Dedifferentiated amniotic fluid mesenchymal stem cell (primary cell): Measurements from ENCODE around the gene POM121C.
"Not testable (repeated sequence)": the region's sequence is repeated elsewhere in the genome, so short reads cannot be mapped to it uniquely, and the experiment has no call there.

Experiments
- DNase-seq: peaks from one replicate; pipeline ENCODE4 v3.0.0-alpha.2; 2016; ENCODE audit errors: extremely low spot score

Gene POM121C

DNA sequence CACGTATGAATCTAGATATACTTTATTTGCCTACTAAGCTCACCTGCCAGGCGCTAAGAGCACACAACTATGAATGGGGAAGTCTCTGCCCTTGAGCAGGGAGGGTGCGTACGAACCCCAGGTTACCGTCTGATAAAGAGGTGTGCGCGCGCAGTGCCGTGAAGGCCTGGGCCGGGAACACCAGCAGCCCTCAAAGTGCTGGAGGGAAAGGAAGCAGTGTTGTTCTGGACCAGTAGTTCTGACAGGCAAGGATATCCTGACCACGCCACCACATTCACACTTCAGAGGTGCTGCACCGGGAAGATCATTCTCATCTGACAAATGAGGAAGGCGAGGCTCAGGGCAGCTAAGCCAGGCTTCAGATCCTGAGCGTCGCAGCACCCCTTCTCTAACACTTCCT lies 62.6 kb downstream of the POM121C start:
- DNase-seq, result not testable (repeated sequence)

DNA sequence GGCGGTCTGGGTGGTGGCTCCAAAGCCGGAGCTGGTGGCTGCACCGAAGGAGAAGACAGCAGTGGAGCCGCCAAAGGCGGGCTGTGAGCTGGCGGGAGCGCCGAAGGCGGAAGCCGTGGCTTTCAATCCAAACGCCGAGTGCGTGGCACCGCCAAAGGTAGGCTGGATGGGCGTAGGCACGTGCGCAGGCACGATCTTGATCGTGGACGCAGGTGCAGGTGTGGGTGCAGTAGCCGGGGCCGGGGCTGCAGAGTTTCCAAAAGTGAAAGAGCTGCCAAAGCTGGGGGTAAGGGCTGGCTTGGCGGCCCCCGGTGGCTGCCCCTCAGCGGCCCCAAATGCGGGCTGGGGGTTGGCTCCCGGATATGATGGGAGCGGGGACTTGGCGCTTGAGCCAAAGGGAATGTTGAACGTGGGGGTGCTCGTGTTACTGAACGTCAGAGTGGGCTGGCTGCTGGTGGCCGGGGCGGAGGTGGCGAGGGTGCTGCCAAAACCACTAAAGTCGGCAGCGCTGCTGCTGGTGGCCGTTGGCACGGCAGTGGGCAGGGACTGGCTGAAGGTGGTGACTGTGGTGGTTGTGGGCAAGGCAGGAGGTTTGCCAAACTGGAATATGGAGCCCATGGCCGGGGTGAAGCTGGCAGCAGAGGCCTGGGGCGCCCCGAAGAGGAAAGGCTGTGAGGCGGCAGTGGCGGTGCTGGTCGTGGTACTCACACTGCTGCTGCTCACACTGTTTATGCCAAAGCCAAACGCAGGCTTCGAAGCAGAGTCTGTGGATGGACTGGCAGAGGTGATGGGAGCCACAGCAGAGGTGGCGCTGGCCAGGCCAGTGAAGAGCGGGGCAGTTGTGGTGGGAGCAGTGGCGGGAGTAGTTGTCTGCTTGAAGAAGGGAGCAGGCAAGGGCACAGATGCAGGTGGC lies 64.0 kb downstream of the POM121C start:
- not testable (repeated sequence) for DNase-seq

DNA sequence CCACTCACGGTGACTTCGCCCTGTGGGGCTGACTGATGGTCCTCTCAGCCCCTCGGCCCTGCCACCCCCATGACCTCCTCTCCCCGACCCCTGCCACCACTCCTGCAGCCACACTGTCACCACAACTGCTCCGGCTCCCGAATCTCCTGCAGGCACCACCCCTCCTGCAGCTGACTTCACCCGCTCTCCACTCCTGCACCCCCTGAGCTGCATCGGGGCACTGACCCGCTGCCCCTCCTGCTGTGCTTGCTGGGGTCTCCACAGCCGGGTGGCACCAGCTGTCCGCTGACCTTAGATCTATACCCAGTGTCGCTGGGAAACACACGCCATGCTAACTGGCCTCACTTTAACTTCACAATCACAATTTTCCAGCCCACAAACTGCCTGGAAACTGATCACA lies 65.9 kb downstream of the POM121C start:
- not testable (repeated sequence) for DNase-seq

DNA sequence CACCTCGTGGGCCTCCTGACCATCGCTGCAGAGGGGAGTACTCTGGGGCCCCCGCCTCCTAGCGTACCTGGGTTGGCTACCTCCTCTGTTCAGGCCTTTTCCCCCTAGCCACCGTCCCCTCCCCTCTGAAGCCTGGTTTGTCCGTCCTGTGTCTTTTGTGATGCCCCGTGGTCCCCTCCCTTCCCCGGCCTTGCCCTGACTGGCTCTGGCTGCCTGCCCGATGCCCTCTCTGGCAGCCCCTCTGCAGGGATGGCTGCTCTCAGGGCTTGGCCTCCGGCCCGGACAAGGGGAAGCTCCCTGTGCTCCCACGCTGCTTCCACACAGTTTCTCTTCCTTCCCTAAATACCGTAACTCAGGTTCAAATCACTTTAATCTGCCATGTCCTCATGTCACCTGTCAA lies 66.4 kb downstream of the POM121C start:
- not testable (repeated sequence) for DNase-seq

DNA sequence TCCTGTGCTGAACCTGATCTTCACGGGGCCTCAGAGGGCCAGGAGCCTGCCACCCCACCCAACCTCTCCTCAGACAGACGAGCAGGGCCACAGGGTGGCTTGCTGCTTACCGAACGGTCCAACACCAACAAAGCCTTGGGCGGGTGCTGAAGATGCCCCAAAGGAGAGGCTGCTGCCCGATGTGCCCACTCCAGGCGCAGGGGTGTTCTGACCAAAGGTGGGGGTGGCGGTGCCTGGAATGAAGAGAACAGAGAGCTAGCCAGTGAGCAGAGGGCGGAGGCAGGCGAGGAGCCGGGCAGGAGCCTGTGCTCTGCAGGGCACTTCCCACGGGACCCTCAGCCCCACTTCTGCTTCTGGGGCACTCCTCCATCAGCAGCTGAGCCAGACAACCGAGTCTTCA lies 66.9 kb downstream of the POM121C start:
- not testable (repeated sequence) for DNase-seq

DNA sequence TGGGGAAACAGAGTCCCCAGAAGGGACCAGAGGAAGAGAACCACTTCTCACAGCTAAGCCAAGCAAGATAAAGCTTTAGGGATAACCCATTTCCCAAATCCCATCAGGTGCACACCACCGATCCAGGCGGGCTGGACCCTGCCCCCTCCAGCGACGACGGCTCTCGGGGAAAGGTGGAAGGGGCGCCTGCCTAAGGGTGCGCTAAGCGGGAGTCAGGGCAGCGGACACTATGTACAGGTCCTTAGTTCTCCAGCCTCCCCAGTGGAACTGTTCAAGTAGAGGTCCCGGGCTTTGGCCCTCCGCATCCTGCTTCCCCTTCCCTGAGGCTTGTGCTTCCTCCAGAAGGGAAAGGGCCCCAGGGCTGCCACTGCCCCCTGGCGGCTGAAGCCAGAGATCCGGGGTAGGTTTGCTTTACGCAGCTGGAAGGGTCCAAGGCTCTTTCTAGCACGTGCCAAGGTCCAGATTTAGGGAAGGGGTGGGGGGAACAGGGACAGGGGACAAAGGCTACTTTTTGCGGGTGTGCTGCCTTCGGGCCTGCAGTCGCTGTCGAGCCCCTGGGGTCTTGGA lies 67.7 kb downstream of the POM121C start:
- DNase-seq, result not testable (repeated sequence)

DNA sequence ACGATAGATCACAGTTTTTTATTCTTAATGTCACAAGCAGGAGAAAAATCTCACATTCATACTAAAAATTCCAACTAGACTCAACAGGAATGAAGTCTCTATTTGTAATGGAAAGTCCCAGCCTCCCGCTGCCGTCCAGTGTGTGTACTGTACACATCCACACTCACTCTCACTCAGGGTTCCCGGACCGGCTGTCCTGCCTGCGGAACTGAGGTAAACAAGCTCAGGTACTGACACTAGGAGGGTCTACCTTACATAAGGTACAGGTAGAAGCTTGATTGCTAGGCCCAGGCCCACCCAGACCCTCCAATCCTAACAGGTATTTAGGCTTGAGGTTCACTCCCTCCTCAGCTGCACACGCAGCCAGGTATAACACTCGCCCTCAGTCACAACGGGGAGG lies 69.3 kb downstream of the POM121C start:
- DNase-seq, result not testable (repeated sequence)

DNA sequence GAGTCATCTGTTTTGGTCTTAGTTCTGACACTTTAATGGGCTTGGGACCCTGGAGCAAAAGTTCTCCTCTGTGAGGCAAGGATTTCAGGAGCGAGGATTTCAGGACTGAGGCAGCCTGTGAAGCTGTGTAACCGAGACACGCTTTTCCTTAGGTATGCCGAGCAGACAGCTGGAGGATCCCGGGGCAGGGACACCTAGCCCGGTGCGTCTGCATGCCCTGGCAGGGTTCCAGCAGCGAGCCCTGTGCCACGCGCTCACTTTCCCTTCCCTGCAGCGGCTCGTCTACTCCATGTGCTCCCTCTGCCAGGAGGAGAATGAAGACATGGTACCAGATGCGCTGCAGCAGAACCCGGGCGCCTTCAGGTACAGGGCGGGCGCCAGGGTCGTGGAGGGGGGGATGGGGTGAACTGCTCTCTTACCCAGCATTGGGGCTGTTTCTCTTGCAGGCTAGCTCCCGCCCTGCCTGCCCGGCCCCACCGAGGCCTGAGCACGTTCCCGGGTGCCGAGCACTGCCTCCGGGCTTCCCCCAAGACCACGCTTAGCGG lies 70.2 kb downstream of the POM121C start:
- not testable (repeated sequence) for DNase-seq

DNA sequence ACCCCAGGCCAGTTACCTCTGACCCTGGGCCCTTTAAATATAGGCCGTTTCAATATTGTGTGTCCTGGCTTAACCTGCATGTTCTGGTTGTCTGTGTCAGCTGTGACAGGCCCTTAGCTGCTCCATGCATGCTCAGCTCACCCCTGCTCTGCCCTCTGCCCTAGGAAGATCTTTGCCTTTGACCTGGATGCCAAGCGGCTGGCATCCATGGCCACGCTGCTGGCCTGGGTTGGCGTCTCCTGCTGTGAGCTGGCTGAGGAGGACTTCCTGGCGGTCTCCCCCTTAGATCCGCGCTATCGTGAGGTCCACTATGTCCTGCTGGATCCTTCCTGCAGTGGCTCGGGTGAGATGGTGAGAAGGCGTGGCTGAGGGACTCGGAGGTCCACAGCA lies 70.7 kb downstream of the POM121C start:
- DNase-seq, result not testable (repeated sequence)

DNA sequence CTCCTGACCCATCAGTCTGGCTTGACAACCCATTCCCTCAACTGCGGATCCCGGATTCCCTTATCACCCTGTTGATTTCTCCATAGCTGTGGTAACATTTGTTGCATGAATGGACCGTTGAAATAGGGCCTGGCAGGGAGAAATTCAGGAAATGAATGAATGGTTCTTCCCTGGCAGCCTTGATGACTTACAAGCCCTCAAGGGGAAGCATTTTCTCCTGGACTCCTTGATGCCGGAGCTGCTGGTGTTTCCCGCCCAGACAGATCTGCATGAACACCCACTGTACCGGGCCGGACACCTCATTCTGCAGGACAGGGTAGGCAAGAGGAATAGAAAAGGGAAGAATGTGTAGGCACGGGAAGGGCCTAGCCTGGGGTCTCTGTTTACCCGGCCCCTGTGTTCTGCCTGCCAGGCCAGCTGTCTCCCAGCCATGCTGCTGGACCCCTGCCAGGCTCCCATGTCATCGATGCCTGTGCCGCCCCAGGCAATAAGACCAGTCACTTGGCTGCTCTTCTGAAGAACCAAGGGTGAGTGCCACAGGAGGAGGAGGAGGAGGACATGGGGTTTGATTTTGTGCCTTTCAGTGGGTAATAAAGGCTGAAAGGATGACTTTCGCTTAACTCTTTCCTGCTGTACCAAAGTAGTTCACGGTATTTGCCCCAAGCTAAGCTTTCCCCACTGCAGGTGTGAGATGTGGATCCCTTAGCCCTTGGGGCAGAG lies 71.2 kb downstream of the POM121C start:
- not testable (repeated sequence) for DNase-seq

DNA sequence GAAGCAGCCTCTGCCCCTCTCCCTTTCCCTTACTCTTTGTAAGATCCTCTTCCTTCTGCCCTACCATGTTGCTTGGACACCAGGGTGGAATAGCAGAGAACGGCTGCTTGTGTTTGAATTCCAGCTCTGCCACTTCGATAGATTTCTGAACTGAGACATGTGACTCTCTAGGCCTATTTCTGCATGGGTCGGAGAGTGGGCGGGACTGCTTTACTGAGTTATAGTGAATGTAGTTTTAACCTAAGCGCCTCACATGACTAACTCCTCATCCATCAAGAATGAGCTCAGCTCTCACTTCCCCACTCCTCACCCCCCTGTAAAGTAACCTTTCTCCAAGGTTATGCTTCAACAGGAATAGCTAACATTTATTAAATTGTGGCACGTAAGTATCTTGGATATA lies 71.9 kb downstream of the POM121C start:
- not testable (repeated sequence) for DNase-seq

DNA sequence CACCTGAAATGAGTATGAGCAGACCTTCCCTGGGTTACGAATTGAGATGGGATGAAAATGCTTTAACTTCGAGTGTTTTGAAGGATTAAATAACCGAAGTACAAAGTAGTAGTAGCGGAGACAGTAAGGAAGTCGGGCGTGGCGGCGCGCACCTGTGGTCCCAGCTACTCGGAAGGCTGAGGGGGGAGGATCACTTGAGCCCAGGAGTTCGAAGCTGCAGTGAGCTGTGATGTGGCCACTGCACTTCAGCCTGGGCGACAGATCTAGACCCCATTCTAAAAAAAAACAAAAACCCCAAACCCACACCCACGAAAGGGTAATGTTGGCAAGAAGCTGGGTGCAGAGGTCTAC lies 75.3 kb downstream of the POM121C start:
- not testable (repeated sequence) for DNase-seq

DNA sequence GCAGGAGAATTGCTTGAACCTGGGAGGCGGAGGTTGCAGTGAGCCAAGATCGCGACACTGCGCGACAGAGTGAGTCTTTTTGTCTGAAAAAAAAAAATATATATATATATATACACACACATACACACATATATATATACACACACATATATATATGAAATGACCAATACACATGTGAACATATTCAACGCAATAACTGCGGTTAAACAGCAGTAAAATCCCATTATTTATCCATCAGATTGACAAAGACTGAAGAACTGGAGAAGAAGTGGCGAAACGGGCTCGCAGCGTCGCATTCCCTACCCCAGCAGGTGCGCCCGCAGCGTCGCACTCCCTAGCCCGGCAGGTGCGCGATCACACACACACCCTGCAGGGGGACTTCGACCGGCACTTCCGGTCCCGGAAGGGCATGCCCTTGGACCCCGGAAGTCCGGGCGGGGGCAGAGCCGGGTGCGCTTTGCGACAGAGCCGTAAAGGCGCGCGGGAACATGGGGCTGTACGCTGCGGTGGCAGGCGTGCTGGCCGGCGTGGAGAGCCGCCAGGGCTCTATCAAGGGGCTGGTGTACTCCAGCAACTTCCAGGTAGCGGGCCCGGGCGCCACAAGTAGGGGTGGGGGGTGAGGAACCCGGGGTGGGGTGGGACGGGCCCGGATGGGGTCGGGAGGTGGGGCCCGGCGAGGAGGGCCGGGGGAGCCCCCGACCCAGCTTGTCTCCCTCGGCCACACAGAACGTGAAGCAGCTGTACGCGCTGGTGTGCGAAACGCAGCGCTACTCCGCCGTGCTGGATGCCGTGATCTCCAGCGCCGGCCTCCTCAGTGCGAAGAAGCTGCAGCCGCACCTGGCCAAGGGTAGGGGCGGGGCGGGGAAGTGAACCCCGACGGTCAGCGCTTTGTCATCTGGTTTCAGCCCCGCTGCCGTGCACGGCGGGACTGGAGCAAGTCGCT lies 75.9 kb downstream of the POM121C start:
- not testable (repeated sequence) for DNase-seq

DNA sequence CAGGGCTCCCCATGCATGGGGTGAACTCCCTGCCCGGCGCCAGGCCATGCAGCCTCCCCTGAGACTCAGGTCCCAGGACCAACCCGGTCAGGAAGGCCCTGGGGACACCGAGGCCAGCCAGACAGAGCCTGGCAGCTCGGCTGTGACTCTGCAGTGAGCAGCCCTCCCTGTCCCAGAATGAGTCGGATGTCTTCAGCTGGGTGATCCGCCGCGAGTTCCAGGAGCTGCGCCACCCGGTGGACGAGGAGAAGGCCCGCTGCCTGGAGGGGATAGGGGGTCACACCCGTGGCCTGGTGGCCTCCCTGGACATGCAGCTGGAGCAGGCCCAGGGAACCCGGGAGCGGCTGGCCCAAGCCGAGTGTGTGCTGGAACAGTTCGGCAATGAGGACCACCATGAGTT lies 81.4 kb downstream of the POM121C start:
- not testable (repeated sequence) for DNase-seq

DNA sequence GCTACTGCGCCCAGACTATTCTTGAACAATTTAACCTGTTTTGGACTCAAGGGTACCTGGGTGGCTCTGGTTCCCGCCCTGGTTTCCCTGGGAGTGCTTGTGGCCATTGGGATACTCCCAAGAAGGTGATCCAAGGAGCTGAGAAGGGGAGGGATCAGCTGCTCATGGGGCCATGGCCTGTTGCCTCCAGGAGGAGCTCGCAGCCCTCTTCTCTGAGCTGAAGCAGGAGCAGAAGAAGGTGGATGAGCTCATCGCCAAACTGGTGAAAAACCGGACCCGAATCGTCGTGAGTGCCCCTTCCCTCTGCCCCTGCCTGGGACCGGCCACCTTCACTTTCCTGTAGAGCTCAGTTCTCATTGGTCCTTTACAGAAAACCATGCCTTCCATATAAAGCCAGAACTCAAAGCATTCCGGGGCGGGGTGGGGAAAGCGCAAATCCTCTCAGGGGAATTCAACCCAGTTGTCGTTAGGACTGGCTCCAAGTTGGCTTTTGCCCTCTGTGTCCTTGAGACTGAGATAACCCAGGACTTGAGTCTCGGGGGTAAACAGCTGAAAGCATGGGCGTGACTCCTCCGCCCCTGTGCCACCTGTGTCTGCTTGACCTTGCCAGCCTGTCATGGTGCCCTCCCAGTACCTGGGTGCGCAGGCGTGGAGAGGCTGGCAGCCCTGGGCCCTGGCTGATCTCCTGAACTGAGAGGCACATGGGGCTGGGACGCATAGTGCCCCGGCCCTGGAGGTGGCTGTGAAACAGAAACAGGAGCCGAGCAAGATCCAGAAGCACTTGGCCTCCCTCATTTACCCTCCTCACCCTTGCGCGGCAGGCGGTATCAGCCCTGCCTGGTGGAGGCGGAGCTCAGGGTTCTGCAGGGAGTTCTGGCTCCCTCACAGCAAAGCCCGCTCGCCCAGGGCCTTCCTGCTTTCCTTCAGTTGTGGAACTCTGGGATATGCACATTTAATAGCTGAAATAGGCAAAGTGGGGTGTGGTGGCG lies 82.3 kb downstream of the POM121C start:
- DNase-seq, result not testable (repeated sequence)

DNA sequence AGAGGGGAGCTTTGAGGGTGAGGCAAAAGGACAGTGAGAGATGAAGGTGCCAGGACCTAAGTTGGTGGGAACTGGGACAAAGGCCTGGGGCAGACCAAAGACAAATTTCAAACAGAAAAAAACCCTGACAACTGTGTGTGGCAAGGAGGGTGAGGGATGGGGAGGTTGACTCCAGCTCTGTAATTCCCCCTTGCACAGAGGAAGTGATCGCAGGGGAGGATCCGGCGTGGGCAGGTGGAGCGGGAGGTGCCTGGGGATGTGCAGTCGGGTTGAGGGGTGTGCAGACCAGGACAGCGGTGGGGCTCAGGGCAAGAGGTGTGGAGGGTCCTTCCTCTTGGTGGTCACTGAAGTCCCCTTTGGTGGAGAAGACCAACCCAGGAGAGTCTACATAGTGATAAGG lies 85.5 kb downstream of the POM121C start:
- not testable (repeated sequence) for DNase-seq

DNA sequence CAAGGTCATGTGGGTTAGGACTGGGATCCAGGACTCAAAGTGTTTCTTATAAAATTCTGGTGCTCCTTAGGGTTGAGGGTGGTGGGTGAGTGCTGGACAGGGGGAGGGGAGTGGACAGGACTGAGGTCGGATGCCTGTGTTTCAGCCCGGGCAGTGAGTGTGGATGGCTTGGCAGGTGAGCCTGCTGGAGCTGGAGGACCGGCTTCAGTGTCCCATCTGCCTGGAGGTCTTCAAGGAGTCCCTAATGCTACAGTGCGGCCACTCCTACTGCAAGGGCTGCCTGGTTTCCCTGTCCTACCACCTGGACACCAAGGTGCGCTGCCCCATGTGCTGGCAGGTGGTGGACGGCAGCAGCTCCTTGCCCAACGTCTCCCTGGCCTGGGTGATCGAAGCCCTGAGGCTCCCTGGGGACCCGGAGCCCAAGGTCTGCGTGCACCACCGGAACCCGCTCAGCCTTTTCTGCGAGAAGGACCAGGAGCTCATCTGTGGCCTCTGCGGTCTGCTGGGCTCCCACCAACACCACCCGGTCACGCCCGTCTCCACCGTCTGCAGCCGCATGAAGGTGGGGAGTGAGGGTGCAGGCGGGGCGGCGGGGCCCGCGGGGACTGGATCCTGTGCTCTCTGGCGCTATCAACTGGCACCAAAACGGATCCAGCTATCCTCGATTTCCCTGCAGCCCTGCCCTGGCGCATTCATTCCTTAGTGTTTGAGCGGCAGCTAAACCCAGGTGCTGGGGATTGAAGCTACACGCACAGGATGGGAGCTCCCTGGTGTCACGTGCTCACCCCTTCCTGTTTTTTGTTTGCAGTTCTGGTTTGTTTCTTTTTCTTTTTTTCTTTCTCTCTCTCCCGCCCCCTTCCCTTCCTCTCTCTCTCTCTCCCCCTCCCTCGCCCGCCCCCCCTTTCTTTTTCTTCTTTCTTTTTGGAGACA lies 87.1 kb downstream of the POM121C start:
- not testable (repeated sequence) for DNase-seq

DNA sequence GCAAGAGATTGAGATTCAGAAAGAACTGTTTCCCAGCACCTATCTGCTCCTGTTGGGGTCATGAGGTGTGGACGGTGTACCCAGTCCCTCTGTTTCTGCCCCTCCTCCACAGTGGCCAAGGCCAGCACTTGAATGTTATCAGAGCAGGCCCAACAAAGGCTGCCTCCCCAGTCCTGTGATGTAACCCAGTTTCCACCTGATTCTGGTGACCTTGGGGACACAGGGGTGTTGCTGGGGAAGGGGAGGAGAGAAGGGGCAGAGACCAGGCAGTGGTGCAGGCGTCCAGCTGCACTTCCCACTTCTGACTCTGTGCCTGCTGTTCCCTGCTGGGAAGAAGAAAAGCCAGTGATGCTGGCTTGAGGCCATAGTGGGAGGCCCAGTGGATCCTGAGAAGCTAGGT lies 88.2 kb downstream of the POM121C start:
- DNase-seq, result not testable (repeated sequence)

DNA sequence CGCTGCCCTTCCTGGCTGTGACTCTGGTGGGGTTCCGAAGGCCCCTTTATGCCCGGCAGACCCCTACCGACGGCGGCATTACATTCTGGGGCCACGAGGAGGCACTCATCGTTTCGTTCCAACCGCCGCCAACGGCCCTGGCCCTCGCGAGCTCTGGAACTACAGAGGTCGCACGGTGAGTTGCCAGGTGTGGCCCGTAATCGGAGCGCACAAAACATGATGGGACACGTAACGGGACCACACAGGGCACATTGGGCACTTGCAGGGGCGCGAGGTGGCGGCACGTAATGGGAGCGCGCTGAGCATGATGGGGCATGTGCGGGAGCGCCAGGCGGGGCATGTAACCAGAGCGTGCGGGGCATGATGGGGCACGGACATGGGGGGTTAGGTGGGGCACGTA lies 90.8 kb downstream of the POM121C start, which contains the start of gene TRIM73:
Gene TRIM73, plus strand, starts transcription at position 301 of the 400 bp plus-strand sequence. CDS start 3,305 bp downstream, outside the sequence.
- not testable (repeated sequence) for DNase-seq
